Pancreas (tissue), 10 donors: ENCODE data around the gene THAP8. TPM values are rescaled to one million over a fixed set of nuclear protein-coding genes. Genes with fewer than 3 reads are reported as not detected.

Experiments
- ATAC-seq, 4 donors: fragments of 200-7000 bp; cut with Tn5 transposase; one replicate each; pipeline versions ENCODE4 v1.8.0 to v1.9.1; 2020; ENCODE audit warnings: mild to moderate bottlenecking in 4 of 4, moderate library complexity in 4 of 4
- DNase-seq, 6 donors: peaks; one replicate each; pipeline ENCODE4 v3.0.0-alpha.2; 2020
- FAIRE-seq: peaks from 2 replicates; lab custom pipeline; 2012; peaks lifted over from hg19 to GRCh38; lab: Jason Lieb, UNC
- H3K27ac ChIP-seq, 4 donors: fragments of 200-600 bp; sonication (generic); 1 replicate in 3 of 4; 2 replicates in 1 of 4; pipeline versions ENCODE4 v1.5.0 to v1.8.0; 2020
- H3K27me3 ChIP-seq, 4 donors: fragments of 200-600 bp; one replicate each; pipeline ENCODE4 v1.8.0; 2021
- H3K36me3 ChIP-seq, 3 donors: fragments of 200-600 bp; sonication (generic) in 1 of 3; one replicate each; pipeline versions ENCODE4 v1.5.0 to v1.8.0; 2020 to 2021
- H3K4me1 ChIP-seq, 3 donors: fragments of 200-600 bp; one replicate each; pipeline ENCODE4 v1.8.0; 2021
- H3K4me3 ChIP-seq, 4 donors: fragments of 200-600 bp; sonication (generic) in 2 of 4; one replicate each; pipeline versions ENCODE4 v1.5.0 to v1.8.0; 2020 to 2021
- H3K9me3 ChIP-seq, 4 donors: fragments of 200-600 bp; one replicate each; pipeline ENCODE4 v1.8.0; 2021
- WGBS, 2 donors: extraction: QIAGEN DNeasy Blood & Tissue Kit; methylation state at CpG; one replicate each; pipeline ENCODE4 v1.1.7; 2013; 5-methylcytosine and 5-hydroxymethylcytosine counted together
- intact Hi-C, 3 donors: fragments of 100-400 bp; cut with DNase I; formaldehyde crosslinking; loops; one replicate each; pipeline versions ENCODE4 v1.11.1 to v1.14.2; 2022
- polyA plus RNA-seq, 2 donors: library from polyadenylated mRNA; stranded (reverse); fragments of 200-250 nt; gene quantifications; one replicate each; pipeline ENCODE4 v1.2.3, GENCODE V29; 2013
- total RNA-seq, 6 donors: library from RNA; stranded (reverse); fragmentation: NEBNext Ultra II Directional in 4 of 6; extraction: Animal tissue kit (Norgen Biotek cat#: 25700) in 4 of 6; gene quantifications; one replicate each; pipeline versions ENCODE4 v1.2.1 to v1.2.4, GENCODE V29; 2021 to 2023
- TF ChIP-seq, protein P1 (sequence below), 4 donors: fragments of 200-600 bp; sonication (generic) in 3 of 4; IDR thresholded peaks; one replicate each; pipeline versions ENCODE4 v1.5.0 to v1.8.0; 2021; ENCODE audit warnings: antibody characterized with exemption in 4 of 4
- donor health status: healthy with polysubstance abuse.
- donor health status: DM: no; HTN: no; CAD: no; lungs with moderate emphysema.
- donor health status: DM: no; HTN: no; CAD: no.
- donor health status: control.
- donor health status: control.
- donor health status: Bipolar disorder and iron deficiency.
- donor health status: DM: yes; HTN: yes; CAD: no.
- donor health status: DM: no; HTN: no; CAD: no.
- donor health status: DM: no; HTN: no; CAD: no.
- donor health status: DM: yes; HTN: yes; CAD: no.

Gene THAP8
- total and polyA plus RNA-seq, 8 donors: 0.88 to 3.2 (median 2.3) TPM

DNA sequence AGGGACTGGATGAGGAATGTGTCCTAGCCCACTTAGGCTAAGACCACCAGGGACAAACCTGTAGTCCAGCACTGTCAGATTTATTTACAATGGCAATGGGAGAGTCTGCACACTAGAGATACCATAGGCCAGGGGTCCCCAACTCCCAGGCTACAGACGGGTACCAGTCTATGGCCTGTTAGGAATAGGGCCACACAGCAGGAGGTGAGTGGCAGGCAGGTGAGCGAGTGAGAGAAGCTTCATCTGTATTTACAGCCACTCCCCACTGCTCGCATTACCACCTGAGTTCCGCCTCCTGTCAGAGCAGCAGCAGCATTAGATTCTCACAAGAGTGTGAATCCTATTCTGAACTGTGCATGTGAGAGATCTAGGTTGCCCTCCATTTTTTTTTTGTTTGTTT, 2.4 kb downstream of the THAP8 start:
- peaks cover 0 to 5% (median 4%) of the 10 kb centered on the region in 3 donors for H3K4me1 ChIP-seq
- H3K27ac ChIP-seq: no peak overlapping the region
- no peak for ATAC-seq
- intact Hi-C loops: no loop called here
- no peaks in the 10 kb centered on the region for H3K9me3 ChIP-seq
- TF ChIP-seq, protein P1, sequence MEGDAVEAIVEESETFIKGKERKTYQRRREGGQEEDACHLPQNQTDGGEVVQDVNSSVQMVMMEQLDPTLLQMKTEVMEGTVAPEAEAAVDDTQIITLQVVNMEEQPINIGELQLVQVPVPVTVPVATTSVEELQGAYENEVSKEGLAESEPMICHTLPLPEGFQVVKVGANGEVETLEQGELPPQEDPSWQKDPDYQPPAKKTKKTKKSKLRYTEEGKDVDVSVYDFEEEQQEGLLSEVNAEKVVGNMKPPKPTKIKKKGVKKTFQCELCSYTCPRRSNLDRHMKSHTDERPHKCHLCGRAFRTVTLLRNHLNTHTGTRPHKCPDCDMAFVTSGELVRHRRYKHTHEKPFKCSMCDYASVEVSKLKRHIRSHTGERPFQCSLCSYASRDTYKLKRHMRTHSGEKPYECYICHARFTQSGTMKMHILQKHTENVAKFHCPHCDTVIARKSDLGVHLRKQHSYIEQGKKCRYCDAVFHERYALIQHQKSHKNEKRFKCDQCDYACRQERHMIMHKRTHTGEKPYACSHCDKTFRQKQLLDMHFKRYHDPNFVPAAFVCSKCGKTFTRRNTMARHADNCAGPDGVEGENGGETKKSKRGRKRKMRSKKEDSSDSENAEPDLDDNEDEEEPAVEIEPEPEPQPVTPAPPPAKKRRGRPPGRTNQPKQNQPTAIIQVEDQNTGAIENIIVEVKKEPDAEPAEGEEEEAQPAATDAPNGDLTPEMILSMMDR (IDR thresholded peaks at IDR 0.05): no peak
- WGBS, 2 donors: 92 to 97% methylated on average over 4 of the region's 4 CpGs
- no peaks in the 10 kb centered on the region for H3K36me3 ChIP-seq
- no peak overlapping the region for H3K4me3 ChIP-seq
- no peak for FAIRE-seq
- DNase-seq: no peak
- H3K27me3 ChIP-seq: no peaks in the 10 kb centered on the region

DNA sequence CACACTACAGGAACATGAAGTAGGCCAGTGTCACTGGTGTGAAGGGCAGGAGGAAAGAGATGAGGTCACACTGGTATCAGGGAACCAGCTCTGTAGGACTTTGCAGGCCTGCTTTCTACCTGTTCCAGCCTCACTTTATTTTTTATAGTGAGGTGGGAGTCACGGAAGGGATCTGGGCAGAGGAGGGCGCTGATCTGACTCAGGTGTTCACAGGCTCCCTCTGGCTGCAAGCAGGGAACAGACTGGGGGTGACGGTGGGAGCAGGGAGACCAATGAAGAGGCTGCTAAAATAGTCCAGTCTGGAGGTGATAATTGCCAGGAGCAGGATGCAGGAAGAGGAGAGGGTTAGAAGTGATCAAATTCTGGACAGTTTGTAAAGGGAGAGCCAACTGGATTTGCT, 2.8 kb downstream of the THAP8 start:
- Histone ChIP-seq H3K4me3 (no peak overlapping the region), H3K27me3 (no peaks in the 10 kb centered on the region), H3K27ac (no peak overlapping the region), H3K4me1 (peaks cover 0 to 5% (median 4%) of the 10 kb centered on the region in 3 donors), H3K9me3 (no peaks in the 10 kb centered on the region), H3K36me3 (no peaks in the 10 kb centered on the region)
- 62 to 63% methylated on average over 3 of the region's 3 CpGs for WGBS, 2 donors
- TF ChIP-seq, protein P1 (IDR thresholded peaks at IDR 0.05): no peak
- DNase-seq: no peak
- intact Hi-C loops: no loop called here
- ATAC-seq: no peak
- FAIRE-seq: no peak

DNA sequence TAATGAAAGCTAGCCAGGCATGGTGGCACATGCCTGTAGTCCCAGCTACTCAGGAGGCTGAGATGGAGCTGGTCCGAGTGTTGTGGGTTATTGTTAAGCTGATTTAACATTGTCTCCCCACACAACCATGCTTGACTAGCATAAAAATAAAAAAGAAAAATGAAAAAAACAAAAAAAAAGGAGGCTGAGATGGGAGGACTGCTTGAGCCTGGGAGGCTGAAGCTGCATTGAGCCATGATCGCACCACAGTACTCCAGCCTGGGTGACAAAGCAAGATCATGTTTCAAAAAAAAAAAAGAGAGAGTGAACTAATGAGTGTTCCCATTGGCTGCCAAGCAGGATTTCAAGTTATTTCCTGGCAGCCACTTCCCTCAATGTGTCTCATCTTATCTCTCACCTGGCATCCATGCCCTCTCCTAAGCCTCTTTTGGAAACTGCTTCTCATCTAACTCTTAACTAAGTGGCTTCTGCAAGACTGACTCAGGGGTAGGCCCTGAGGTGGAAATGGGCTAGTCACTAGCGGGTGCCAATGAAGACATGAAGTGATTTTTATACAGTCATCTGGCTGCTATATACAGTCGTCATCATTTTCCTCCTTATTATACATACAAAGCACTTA, 4.9 kb downstream of the THAP8 start:
- DNase-seq (no peak), FAIRE-seq (no peak), ATAC-seq (no peak)
- Histone ChIP-seq H3K36me3 (no peaks in the 10 kb centered on the region), H3K4me3 (no peak overlapping the region), H3K4me1 (no peaks in the 10 kb centered on the region), H3K9me3 (no peaks in the 10 kb centered on the region), H3K27ac (no peak overlapping the region), H3K27me3 (no peaks in the 10 kb centered on the region)
- TF ChIP-seq, protein P1 (IDR thresholded peaks at IDR 0.05): no peak
- 89 to 91% methylated on average over 4 of the region's 4 CpGs for WGBS, 2 donors
- intact Hi-C loops: no loop called here

DNA sequence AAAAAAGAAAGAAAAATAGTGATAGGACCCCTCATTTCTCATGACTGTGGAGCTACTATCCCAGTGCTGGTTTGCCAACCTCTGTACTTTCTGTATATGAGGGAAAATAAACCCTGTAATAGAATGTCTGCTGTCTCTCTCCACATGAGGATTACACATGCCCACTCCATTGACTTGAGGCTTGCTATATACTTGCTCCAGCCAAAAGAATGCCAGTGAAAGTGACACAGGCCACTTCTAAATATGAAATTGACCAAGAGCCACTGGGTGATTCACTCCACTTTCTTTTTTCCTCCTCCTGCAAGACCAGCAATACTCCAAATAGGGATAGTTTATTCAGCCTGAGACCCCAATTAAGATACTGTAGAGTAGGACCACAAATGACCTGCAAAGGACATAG, 6.2 kb downstream of the THAP8 start:
- TF ChIP-seq, protein P1 (IDR thresholded peaks at IDR 0.05): no peak
- Histone ChIP-seq H3K27ac (no peak overlapping the region), H3K4me3 (no peak overlapping the region), H3K4me1 (no peaks in the 10 kb centered on the region), H3K27me3 (no peaks in the 10 kb centered on the region), H3K36me3 (no peaks in the 10 kb centered on the region), H3K9me3 (no peaks in the 10 kb centered on the region)
- FAIRE-seq (no peak), ATAC-seq (no peak), DNase-seq (no peak)
- intact Hi-C loops: no loop called here

DNA sequence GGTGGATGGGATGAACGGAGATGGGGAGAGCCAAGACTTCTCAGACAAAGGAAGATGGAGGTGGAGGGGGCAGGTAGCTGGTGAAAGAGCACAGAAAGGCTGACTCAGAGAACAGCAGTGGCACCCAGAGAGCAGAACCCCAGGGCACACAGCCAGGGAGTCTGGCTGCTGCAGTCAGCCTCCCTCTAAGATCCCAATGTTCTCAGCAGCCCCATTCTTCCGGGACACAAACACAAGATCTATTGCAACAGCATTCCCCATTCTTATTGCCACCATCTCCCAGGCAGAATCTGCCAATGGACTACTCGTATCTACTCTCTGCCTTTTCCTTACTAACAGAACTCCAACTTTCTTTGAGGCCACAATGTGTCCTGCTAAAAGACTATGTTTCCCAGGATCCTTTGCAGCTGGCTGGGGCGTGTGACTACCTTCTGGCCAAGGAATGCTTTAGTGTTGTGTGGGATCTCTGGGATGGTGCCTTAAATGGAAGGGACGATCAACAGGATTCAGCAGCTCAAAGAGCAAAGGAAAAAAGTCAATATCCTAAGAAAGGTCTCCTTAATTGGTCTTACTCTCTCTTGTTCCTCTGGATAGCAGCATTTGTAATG, 7.5 kb downstream of the THAP8 start:
- FAIRE-seq: no peak
- intact Hi-C loops: no loop called here
- no peak for ATAC-seq
- Histone ChIP-seq H3K9me3 (no peaks in the 10 kb centered on the region), H3K27me3 (no peaks in the 10 kb centered on the region), H3K27ac (no peak overlapping the region), H3K4me1 (no peaks in the 10 kb centered on the region), H3K36me3 (no peaks in the 10 kb centered on the region), H3K4me3 (no peak overlapping the region)
- WGBS, 2 donors: 87 to 98% methylated on average over 5 of the region's 5 CpGs
- no peak for DNase-seq
- TF ChIP-seq, protein P1 (IDR thresholded peaks at IDR 0.05): no peak
